T-helper 9 cell (primary cell): Measurements from ENCODE around the gene SPATA2L.

Source experiments
- DNase-seq: peaks from one replicate; pipeline ENCODE4 v3.0.0-alpha.2; 2020

The SPATA2L gene

GRCh38 chr16:89653656-89654295, 47.7 kb downstream of the SPATA2L start:
- DNase-seq = no peak

GRCh38 chr16:89651584-89651983, 49.9 kb downstream of the SPATA2L start:
- DNase-seq = no peak

GRCh38 chr16:89646906-89647305, 54.6 kb downstream of the SPATA2L start:
- DNase-seq = no peak
